ENCODE measurements around the gene SPATA25.

The SPATA25 gene

GRCh38 chr20:45873409-45874103, 13.9 kb downstream of the SPATA25 start:
- in situ Hi-C loops (cut with HindIII; ENCODE audit: low sequenced_read_pairs) = no loop called here

DNA sequence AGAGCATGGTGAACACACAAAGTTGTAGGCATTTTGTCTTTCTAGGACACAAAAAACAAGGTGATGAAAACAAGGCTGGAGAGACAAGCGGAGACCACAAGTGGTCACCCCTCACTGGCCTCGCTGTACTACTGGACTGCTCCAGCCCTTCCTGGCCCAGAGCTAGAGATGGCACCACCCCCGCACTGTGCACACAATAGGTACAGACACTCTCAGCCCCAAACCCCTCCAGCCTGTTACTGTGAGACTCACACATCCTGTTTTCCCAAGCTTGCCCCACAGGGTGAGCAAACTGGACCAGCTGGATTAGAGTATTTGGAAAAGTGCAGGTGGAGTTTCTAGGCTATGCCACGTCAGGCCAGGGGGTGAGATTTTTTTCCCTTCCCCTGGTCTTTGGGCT, 14.8 kb downstream of the SPATA25 start:
- no peak for DNase-seq (ENCODE audit: low read depth, low spot score)
- TF ChIP-seq CTCF (IDR thresholded peaks at IDR 0.05; ENCODE audit: low read depth, low read length) = no peak
- no peak overlapping the region for H3K4me3 ChIP-seq (ENCODE audit: low read depth, low read length)
- in situ Hi-C loops (cut with HindIII; ENCODE audit: low sequenced_read_pairs) = no loop called here

More at GRCh38 chr20:45873409-45874103, 13.9 kb downstream of the SPATA25 start:
- H3K4me3 ChIP-seq (ENCODE audit: low read depth, low read length) = no peak overlapping the region
- DNase-seq (ENCODE audit: low read depth, low spot score) = no peak
- no peak for TF ChIP-seq CTCF (IDR thresholded peaks at IDR 0.05; ENCODE audit: low read depth, low read length)

DNA sequence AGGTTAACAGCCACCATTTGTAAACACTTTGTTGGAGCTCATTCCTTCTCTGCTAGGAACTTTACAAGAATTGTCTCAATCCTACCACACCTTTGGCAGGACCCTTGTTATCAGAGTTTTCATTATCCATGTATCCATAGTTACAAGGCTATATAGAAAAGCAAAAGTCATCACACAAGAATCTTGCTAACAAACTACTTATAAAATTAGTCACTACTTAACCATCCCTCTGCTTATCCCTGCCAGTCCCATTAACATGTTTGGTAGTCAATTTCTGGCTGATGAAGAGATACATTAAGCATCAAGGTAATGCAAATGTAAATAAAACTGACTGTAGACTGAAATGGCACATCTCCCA, 19.6 kb downstream of the SPATA25 start:
- in situ Hi-C loops (cut with HindIII; ENCODE audit: low sequenced_read_pairs) = no loop called here
- H3K4me3 ChIP-seq (ENCODE audit: low read depth, low read length) = no peak overlapping the region
- TF ChIP-seq CTCF (IDR thresholded peaks at IDR 0.05; ENCODE audit: low read depth, low read length) = no peak
- peak; percentile 67 for DNase-seq (ENCODE audit: low read depth, low spot score)

DNA sequence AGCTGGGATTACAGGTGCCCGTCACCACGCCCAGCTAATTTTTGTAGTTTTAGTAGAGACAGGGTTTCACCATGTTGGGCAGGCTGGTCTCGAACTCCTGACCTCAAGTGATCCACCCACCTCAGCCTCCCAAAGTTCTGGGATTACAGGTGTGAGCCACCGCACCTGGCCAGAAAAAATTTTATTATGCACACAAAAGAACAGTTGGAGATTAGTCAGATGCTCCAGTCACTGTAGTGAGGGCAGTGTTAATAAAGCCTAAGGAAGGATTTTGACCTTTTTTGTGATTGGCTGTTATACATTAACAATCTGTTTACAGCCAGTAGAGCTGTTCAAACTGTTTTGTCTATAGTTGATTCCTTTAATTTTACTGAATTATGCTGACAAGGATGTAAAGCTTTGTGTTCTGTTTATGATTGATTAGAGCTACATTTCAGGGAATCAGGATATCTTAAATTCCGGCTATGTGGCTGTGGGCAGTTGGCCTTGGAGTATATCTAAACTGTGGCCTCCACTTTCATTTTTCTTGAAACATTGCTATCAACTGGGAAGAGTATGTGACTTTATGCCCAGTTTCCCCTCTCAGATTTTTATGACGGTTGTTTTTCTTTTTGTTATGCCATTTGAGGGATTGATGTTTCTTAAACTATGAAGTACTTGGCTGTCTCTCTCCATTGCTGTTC, 20.1 kb downstream of the SPATA25 start:
- no peak for TF ChIP-seq CTCF (IDR thresholded peaks at IDR 0.05; ENCODE audit: low read depth, low read length)
- no peak overlapping the region for H3K4me3 ChIP-seq (ENCODE audit: low read depth, low read length)
- DNase-seq (ENCODE audit: low read depth, low spot score) = no peak
- in situ Hi-C loops (cut with HindIII; ENCODE audit: low sequenced_read_pairs) = no loop called here

DNA sequence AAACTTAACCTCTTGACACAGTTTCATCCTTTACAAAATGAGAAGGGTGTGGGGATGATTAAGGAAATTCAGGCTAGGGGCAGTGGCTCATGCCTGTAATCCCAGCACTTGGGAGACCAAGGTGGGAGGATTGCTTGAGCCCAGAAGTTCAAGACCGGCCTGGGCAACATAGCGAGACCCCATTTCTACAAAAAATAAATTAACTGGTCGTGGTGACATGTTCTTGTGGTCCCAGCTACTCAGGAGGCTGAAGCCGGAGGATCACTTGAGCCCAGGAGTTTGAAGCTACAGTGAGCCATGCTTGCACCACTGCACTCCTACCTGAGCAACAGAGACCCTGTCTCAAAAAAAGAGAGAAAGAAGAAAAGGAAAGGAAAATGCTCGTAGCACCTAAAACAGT, 21.0 kb downstream of the SPATA25 start:
- in situ Hi-C loops (cut with HindIII; ENCODE audit: low sequenced_read_pairs) = no loop called here
- DNase-seq (ENCODE audit: low read depth, low spot score) = no peak
- no peak for TF ChIP-seq CTCF (IDR thresholded peaks at IDR 0.05; ENCODE audit: low read depth, low read length)
- H3K4me3 ChIP-seq (ENCODE audit: low read depth, low read length) = no peak overlapping the region

GRCh38 chr20:45863543-45864470, 23.6 kb downstream of the SPATA25 start:
- TF ChIP-seq CTCF (IDR thresholded peaks at IDR 0.05; ENCODE audit: low read depth, low read length) = no peak
- no peak for DNase-seq (ENCODE audit: low read depth, low spot score)
- H3K4me3 ChIP-seq (ENCODE audit: low read depth, low read length) = no peak overlapping the region
- in situ Hi-C loops (cut with HindIII; ENCODE audit: low sequenced_read_pairs) = no loop called here

All from astrocyte of the spinal cord (primary cell).